Subcutaneous adipose tissue (tissue), 4 donors: Measurements from ENCODE around the gene WASF2. TPM values are rescaled to one million over a fixed set of nuclear protein-coding genes. Genes with fewer than 3 reads are reported as not detected.

Experiments
- total RNA-seq, 4 donors: library from RNA; depleted of rRNA; stranded (reverse); fragments of >200 nt; gene quantifications; one replicate each; pipeline ENCODE4 v1.1.0, GENCODE V29; 2016
- TF ChIP-seq, protein P1 (sequence below): fragments of 450-650 bp; IDR thresholded peaks from one replicate; pipeline ENCODE4 v1.5.1; 2016; ENCODE audit warnings: low read depth, mild to moderate bottlenecking, control low read depth, antibody characterized with exemption, moderate library complexity

WASF2 gene
- total RNA-seq, 4 donors from 2014 or later, result 72.8 to 94.9 (median 80.9) TPM

DNA sequence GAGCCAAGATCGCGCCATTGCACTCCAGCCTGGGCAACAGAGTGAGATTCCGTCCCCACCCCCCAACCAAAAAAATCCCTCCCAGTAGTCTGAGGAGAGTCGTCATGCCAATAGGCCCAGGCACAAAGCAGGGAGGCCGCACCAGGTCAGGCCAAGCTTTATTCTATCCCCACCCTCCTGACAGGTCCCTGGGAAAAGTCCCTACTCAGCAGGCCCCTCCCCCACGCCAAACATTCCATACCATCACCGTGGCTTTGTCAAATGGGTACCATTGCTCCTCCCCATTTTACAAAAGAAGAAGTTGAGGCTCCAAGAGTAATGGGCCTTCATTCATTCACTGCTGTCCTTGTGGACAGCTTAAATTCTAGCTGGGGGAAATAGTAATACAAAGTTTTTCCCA is 92.2 kb downstream of the WASF2 start:
- TF ChIP-seq, protein P1, sequence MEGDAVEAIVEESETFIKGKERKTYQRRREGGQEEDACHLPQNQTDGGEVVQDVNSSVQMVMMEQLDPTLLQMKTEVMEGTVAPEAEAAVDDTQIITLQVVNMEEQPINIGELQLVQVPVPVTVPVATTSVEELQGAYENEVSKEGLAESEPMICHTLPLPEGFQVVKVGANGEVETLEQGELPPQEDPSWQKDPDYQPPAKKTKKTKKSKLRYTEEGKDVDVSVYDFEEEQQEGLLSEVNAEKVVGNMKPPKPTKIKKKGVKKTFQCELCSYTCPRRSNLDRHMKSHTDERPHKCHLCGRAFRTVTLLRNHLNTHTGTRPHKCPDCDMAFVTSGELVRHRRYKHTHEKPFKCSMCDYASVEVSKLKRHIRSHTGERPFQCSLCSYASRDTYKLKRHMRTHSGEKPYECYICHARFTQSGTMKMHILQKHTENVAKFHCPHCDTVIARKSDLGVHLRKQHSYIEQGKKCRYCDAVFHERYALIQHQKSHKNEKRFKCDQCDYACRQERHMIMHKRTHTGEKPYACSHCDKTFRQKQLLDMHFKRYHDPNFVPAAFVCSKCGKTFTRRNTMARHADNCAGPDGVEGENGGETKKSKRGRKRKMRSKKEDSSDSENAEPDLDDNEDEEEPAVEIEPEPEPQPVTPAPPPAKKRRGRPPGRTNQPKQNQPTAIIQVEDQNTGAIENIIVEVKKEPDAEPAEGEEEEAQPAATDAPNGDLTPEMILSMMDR, result no peak

DNA sequence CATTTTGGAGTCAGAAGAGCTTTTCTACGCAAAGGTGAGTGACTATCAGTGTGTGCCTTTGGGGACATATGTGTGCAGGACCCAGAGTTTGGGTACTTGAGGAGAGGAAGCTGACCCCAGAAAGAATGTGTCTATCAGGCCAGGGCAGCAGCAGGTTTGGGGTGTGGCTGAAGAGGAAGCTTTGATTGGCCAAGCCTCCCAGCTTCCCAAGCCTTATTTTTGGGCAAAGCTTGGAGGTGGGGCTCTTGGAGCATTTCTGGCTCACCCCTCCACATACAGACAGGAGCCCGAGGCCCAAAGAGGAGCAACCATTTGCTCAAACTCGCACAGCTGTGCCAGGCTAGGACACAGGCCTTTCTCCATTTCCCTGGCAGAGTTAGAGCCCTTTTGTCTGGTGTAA is 92.9 kb downstream of the WASF2 start:
- TF ChIP-seq, protein P1, result no peak

DNA sequence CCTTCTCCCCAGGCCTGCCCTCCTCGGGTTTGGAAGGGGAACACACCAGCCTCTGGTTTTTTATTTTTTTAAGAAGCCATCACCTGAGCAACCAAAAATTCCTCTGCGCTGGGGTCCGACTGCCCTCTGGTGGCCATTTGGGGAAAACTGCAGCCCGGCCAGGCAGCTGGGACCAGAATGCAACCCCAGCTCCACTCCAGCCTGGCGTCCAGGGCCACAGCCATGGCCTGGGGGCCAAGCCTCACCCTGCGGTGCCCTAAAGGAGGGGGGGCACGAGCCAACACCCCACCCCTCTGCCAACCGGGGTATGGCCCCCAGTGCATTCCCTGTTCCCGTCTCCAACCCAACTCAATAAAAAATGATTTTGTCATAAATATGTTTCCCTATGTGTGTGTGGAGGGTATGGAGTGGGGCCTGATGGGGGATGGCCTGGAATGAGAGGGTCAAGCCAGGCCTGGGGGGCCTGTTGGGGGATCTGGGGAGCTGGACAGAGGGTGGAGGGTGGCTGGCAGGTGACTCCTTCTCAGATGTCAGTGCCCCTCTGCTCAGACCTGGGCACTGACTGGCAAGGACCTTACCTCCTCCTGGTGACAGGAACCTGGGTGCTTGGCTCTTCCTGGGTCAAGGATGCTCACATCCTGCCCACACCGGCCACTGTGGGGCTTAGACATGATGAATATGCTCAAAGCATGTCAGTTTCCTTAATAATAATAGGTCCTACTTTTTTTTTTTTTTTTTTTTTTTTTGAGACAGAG is 94.3 kb downstream of the WASF2 start:
- TF ChIP-seq, protein P1, result no peak

GRCh38 chr1:27394925-27395324 is 95.0 kb downstream of the WASF2 start:
- TF ChIP-seq, protein P1, result no peak

- TF ChIP-seq, protein P1, result no peak
Measured at GRCh38 chr1:27394282-27394658, 95.7 kb downstream of the WASF2 start.

DNA sequence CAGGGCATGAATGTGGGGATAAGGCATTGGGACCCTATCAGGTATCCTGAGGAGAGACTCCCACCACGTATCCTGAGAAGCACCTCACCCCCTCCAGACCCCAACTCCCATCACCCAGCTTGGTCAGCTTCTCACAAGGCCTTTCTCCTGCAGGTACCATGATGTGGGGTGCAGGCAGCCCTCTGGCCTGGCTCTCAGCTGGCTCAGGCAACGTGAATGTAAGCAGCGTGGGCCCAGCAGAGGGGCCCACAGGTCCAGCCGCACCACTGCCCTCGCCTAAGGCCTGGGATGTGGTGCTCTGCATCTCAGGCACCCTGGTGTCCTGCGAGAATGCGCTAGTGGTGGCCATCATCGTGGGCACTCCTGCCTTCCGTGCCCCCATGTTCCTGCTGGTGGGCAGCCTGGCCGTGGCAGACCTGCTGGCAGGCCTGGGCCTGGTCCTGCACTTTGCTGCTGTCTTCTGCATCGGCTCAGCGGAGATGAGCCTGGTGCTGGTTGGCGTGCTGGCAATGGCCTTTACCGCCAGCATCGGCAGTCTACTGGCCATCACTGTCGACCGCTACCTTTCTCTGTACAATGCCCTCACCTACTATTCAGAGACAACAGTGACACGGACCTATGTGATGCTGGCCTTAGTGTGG is 96.2 kb downstream of the WASF2 start:
- TF ChIP-seq, protein P1, result no peak

DNA sequence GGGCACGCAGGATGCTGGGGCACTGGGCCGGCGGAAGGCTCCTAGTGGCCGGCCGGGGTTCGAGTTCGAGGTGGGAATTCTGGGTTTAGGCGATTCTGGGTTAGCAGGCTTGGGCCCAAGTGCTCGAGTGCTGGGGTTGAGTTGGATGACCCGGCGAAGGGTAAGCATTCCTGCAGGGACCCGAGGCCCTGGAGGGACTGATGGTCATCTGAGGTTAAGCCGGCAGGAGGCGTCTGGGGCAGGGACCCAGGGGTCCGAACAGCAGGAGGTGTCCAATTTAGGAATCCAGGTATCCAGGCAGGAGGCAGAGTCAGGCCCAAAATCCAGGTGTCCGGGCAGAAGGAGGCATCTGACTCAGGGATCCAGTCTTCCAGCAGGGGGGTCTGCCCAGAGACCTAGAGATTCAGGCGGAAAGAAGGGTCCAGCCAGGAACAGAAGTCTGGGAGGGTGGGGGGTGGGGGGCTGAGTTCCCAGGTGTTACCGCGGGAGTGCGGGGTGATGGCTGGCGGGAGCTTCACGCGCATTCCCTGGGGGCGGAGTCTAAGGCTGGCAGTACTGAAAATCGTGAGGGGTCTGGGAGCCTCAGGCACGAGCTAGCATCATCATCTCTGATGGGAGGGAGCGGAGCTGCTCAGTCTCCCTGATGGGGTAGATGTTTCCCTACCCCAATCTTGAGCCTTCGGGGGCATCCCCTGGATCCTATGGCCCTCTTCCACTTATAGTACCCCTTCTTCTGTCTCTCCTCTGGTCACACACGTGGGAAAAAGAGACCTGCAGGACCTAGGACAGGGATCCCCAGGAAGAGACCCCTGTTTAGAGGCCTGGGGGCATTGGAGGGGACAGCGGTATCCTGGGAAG is 97.0 kb downstream of the WASF2 start:
- TF ChIP-seq, protein P1, result no peak
